Measurements from ENCODE around the gene LST1. TPM values are rescaled to one million over a fixed set of nuclear protein-coding genes. Genes with fewer than 3 reads are reported as not detected.

LST1 gene
- total and polyA plus RNA-seq, 4 donors, result 10.4 to 24.6 (median 13.4) TPM

GRCh38 chr6:31607317-31607716, 21.2 kb downstream of the LST1 start:
- no peaks in the 10 kb centered on the region for H3K9me3 ChIP-seq (ENCODE audit: control insufficient read depth in 4 of 4, low read length in 3 of 4)
- H3K4me1 ChIP-seq (ENCODE audit: control insufficient read depth in 4 of 4, insufficient read depth in 4 of 4, low read length in 3 of 4), result no peaks in the 10 kb centered on the region
- no peak for DNase-seq (ENCODE audit: low spot score)
- no peak overlapping the region for H3K27ac ChIP-seq (ENCODE audit: low read depth in 1 of 2, low read length in 2 of 2)
- no peak overlapping the region for H3K9ac ChIP-seq (ENCODE audit: low read depth in 1 of 2, low read length in 2 of 2)
- WGBS, result 82% methylated on average over 1 of the region's 1 CpG
- H3K27me3 ChIP-seq (ENCODE audit: control insufficient read depth in 4 of 4, insufficient read depth in 4 of 4, low read length in 3 of 4), result no peaks in the 10 kb centered on the region
- H3K4me3 ChIP-seq (ENCODE audit: low read depth in 1 of 3, low read length in 3 of 3), result no peak overlapping the region
- TF ChIP-seq JUND (IDR thresholded peaks at IDR 0.05), result no peak
- TF ChIP-seq SP1 (IDR thresholded peaks at IDR 0.05), result no peak
- no peaks in the 10 kb centered on the region for H3K36me3 ChIP-seq (ENCODE audit: control insufficient read depth in 4 of 4, insufficient read depth in 3 of 4, low read depth in 1 of 4, low read length in 3 of 4)

- Histone ChIP-seq H3K27me3 (ENCODE audit: control insufficient read depth in 4 of 4, insufficient read depth in 4 of 4, low read length in 3 of 4) (no peaks in the 10 kb centered on the region), H3K9ac (ENCODE audit: low read depth in 1 of 2, low read length in 2 of 2) (no peak overlapping the region), H3K36me3 (ENCODE audit: control insufficient read depth in 4 of 4, insufficient read depth in 3 of 4, low read depth in 1 of 4, low read length in 3 of 4) (no peaks in the 10 kb centered on the region), H3K27ac (ENCODE audit: low read depth in 1 of 2, low read length in 2 of 2) (no peak overlapping the region), H3K4me3 (ENCODE audit: low read depth in 1 of 3, low read length in 3 of 3) (no peak overlapping the region), H3K4me1 (ENCODE audit: control insufficient read depth in 4 of 4, insufficient read depth in 4 of 4, low read length in 3 of 4) (peaks cover 0 to 8% (median 8%) of the 10 kb centered on the region in 4 donors), H3K9me3 (ENCODE audit: control insufficient read depth in 4 of 4, low read length in 3 of 4) (no peaks in the 10 kb centered on the region)
- WGBS, result 78% methylated on average over 8 of the region's 8 CpGs
- DNase-seq (ENCODE audit: low spot score), result no peak
- TF ChIP-seq RXRA (IDR thresholded peaks at IDR 0.05) (no peak), FOXA2 (IDR thresholded peaks at IDR 0.05) (no peak), YY1 (IDR thresholded peaks at IDR 0.05) (no peak)
These were observed 23.7 kb downstream of the LST1 start for GRCh38 chr6:31609519-31610406.

- Histone ChIP-seq H3K27me3 (ENCODE audit: control insufficient read depth in 4 of 4, insufficient read depth in 4 of 4, low read length in 3 of 4) (no peaks in the 10 kb centered on the region), H3K4me3 (ENCODE audit: low read depth in 1 of 3, low read length in 3 of 3) (no peak overlapping the region), H3K4me1 (ENCODE audit: control insufficient read depth in 4 of 4, insufficient read depth in 4 of 4, low read length in 3 of 4) (peaks cover 3 to 16% (median 12%) of the 10 kb centered on the region in 4 donors), H3K9ac (ENCODE audit: low read depth in 1 of 2, low read length in 2 of 2) (no peak overlapping the region), H3K27ac (ENCODE audit: low read depth in 1 of 2, low read length in 2 of 2) (no peak overlapping the region), H3K9me3 (ENCODE audit: control insufficient read depth in 4 of 4, low read length in 3 of 4) (no peaks in the 10 kb centered on the region), H3K36me3 (ENCODE audit: control insufficient read depth in 4 of 4, insufficient read depth in 3 of 4, low read depth in 1 of 4, low read length in 3 of 4) (no peaks in the 10 kb centered on the region)
- DNase-seq (ENCODE audit: low spot score), result no peak
- 90% methylated on average over 4 of the region's 4 CpGs for WGBS
- TF ChIP-seq RAD21 (IDR thresholded peaks at IDR 0.05) (no peak), REST (IDR thresholded peaks at IDR 0.05) (no peak), MAX (IDR thresholded peaks at IDR 0.05) (no peak), SP1 (IDR thresholded peaks at IDR 0.05) (no peak), HNF4A (conservative IDR thresholded peaks at IDR 0.05) (no peak), ATF3 (IDR thresholded peaks at IDR 0.05) (no peak), HNF4G (IDR thresholded peaks at IDR 0.05) (no peak), TAF1 (conservative IDR thresholded peaks at IDR 0.05) (no peak), CTCF (IDR thresholded peaks at IDR 0.05; ENCODE audit: low read depth, low read length, missing input control) (no peak), YY1 (IDR thresholded peaks at IDR 0.05) (no peak), GABPA (IDR thresholded peaks at IDR 0.05 in 1 of 2, conservative IDR thresholded peaks at IDR 0.05 in 1 of 2) (no peak), NR2F2 (IDR thresholded peaks at IDR 0.05) (no peak)
These were observed 24.9 kb downstream of the LST1 start for GRCh38 chr6:31610968-31611367.
